ENCODE data around the gene NOS1. TPM values are rescaled to one million over a fixed set of nuclear protein-coding genes. Genes with fewer than 3 reads are reported as not detected.

NOS1 gene
- total and polyA plus RNA-seq, 2 of the 8 experiments (the other 6 are each of a cell fraction or from before 2014, with no cell fraction given): 1.5 to 2.0 TPM

GRCh38 chr12:117218149-117218548 lies 143.3 kb downstream of the NOS1 start (continued):
- TF ChIP-seq CHD7 (IDR thresholded peaks at IDR 0.05; ENCODE audit: insufficient replicate concordance, low read length): no peak
- no peak for TF ChIP-seq NANOG (IDR thresholded peaks at IDR 0.05; ENCODE audit: insufficient read depth, low read depth, low read length, poor library complexity, severe bottlenecking)
- no peak for TF ChIP-seq TCF12 (IDR thresholded peaks at IDR 0.05; ENCODE audit: low read depth, low read length)
- no peak for TF ChIP-seq MAFK (IDR thresholded peaks at IDR 0.05; ENCODE audit: low read depth, low read length)
- no peak for TF ChIP-seq SIX5 (IDR thresholded peaks at IDR 0.05; ENCODE audit: low read depth, low read length)
- no peak for TF ChIP-seq GTF2F1 (IDR thresholded peaks at IDR 0.05; ENCODE audit: borderline replicate concordance, low read depth, low read length)
- no peak for TF ChIP-seq CHD2 (IDR thresholded peaks at IDR 0.05; ENCODE audit: low read length)
- TF ChIP-seq SAP30 (IDR thresholded peaks at IDR 0.05; ENCODE audit: insufficient read depth, insufficient replicate concordance, low read length): no peak
- TF ChIP-seq BCL11A (IDR thresholded peaks at IDR 0.05; ENCODE audit: low read depth in 2 of 2, low read length in 2 of 2): no peak
- no peak for TF ChIP-seq JUND (IDR thresholded peaks at IDR 0.05; ENCODE audit: low read length)
- TF ChIP-seq CHD1 (IDR thresholded peaks at IDR 0.05; ENCODE audit: low read depth, low read length): no peak
- no peak for TF ChIP-seq SIRT6 (IDR thresholded peaks at IDR 0.05; ENCODE audit: low read length)
- no peak for TF ChIP-seq TAF7 (optimal IDR thresholded peaks at IDR 0.05; ENCODE audit: borderline replicate concordance, low read depth, low read length)

All from H1 (cell line).